Measurements from ENCODE around the gene KIF7.

KIF7 gene

DNA sequence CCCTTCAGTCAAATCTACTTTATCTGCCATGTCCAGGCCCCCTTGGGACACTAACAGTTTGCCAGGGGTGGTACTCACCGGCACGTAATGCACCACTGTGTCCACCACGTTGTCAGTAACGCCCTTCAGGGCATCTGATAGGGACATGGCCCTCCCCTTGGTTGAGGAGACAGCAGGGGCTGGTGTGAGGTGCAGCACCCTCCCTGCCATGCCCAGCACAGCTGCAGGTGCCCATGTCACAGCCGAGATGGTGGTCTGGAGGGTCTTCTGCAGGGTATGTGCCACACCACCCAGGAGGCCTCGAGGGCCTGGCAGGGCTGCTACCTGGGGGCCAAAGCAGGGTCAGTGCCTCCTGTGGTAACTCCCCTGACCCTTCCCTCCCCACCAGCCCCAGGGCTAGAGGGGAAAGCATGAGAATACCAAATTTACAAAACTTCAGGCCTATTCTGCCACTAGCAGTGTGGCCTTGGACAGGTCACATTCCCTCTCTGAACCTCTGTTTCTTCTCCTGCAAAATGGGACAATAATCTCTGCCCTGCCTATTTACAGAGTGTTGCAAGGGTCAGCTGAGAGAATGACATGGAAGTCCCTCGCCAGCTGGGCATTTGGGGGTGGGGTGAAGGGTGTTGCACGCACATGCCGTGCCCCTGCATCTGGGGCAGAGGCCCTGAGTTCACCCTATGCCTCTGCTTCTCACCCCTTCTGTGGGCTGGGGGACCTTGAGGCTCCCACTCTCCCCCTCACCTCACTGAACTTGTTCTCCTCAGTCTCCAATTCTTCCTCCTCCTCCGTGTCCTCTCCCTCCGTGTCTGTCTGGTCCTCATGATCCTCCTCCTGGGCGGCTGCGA is 11.8 kb upstream of the KIF7 start:
- Histone ChIP-seq H3K9me3 (ENCODE audit: control insufficient read depth, insufficient read depth, low read length) (no peaks in the 10 kb centered on the region), H3K9ac (ENCODE audit: low read depth, low read length) (no peak overlapping the region), H3K27me3 (ENCODE audit: control insufficient read depth, insufficient read depth, low read length) (peaks cover 12% of the 10 kb centered on the region), H3K4me1 (ENCODE audit: control insufficient read depth, insufficient read depth, low read length) (peaks cover 4% of the 10 kb centered on the region), H3K4me3 (ENCODE audit: low read depth, low read length) (no peak overlapping the region), H3K36me3 (ENCODE audit: control insufficient read depth, insufficient read depth, low read length) (no peaks in the 10 kb centered on the region)

DNA sequence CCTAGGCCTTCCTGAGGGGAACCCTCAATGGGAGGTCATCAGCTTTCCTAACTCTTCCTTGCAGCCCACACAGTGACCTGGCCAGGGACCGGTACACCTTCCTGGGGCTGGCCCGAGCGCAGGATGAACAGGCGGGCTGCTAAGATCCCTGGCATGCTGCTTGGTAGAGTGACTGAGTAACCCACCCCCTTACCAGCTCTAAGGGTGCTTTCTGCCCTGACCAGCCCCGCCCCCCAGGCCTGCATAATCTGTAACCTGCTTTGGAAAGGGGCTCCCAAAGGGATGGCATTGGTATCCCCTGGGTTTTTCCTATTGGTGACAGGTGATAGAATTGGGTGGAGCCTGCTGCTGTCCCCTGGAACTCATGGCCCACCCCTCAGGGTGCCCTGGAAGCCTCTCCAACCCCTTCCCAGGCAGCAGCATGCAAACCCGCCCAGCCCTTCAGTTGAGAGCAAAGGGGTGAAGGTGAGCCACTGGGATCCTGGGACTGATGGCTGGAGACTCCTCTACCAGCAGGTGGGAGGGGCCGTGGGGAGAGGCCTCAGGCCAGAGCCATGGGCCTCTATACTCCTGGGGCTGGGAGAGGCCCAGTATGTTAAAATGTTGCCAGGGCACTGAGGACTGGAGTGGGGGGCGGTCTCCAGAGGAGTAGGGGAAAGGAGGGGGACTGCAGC is 11.1 kb upstream of the KIF7 start:
- Histone ChIP-seq H3K4me1 (ENCODE audit: control insufficient read depth, insufficient read depth, low read length) (peaks cover 4% of the 10 kb centered on the region), H3K4me3 (ENCODE audit: low read depth, low read length) (peak overlapping the region; percentile 32), H3K9ac (ENCODE audit: low read depth, low read length) (no peak overlapping the region), H3K9me3 (ENCODE audit: control insufficient read depth, insufficient read depth, low read length) (no peaks in the 10 kb centered on the region), H3K36me3 (ENCODE audit: control insufficient read depth, insufficient read depth, low read length) (no peaks in the 10 kb centered on the region), H3K27me3 (ENCODE audit: control insufficient read depth, insufficient read depth, low read length) (peaks cover 12% of the 10 kb centered on the region)

DNA sequence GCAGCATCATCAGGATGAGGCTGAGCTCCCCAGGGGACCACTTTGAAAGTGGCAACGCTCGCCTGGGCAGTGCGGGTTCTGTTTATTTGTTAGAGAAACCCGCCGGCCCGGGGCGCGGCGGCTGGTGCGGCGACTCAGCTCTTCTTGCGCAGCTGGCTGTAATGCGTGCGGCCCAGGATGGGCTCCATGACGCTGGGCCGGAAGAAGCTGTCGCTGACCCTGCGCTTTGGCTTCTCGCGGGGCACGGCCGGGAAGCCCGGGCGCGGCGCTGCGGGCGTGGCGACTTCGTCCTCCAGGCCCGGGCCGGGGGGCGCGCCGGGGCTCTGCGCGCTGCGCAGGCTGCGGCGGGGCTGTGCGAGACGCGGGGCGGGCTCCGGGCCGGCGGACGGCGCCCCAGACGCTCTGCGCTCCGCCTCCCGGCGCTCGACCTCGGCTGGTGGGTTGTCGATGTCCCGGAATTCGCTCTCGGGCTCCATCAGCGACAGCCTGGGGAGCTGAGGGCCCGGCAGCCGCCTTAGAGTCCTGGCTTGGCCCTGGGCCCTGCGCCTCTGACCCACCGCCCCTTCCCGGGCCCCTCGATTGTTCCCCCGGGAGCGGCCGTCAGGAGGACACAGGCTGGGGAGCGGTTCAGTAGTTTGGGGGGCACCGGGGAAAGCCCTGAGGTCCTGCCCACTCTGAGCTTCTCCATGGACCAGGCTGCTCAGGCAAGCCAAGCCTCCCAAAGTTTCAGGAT is 10.3 kb upstream of the KIF7 start:
- peaks cover 12% of the 10 kb centered on the region for H3K27me3 ChIP-seq (ENCODE audit: control insufficient read depth, insufficient read depth, low read length)
- no peaks in the 10 kb centered on the region for H3K9me3 ChIP-seq (ENCODE audit: control insufficient read depth, insufficient read depth, low read length)
- H3K4me1 ChIP-seq (ENCODE audit: control insufficient read depth, insufficient read depth, low read length): peaks cover 4% of the 10 kb centered on the region
- H3K4me3 ChIP-seq (ENCODE audit: low read depth, low read length): peak overlapping the region; percentile 32
- no peak overlapping the region for H3K9ac ChIP-seq (ENCODE audit: low read depth, low read length)
- no peaks in the 10 kb centered on the region for H3K36me3 ChIP-seq (ENCODE audit: control insufficient read depth, insufficient read depth, low read length)

DNA sequence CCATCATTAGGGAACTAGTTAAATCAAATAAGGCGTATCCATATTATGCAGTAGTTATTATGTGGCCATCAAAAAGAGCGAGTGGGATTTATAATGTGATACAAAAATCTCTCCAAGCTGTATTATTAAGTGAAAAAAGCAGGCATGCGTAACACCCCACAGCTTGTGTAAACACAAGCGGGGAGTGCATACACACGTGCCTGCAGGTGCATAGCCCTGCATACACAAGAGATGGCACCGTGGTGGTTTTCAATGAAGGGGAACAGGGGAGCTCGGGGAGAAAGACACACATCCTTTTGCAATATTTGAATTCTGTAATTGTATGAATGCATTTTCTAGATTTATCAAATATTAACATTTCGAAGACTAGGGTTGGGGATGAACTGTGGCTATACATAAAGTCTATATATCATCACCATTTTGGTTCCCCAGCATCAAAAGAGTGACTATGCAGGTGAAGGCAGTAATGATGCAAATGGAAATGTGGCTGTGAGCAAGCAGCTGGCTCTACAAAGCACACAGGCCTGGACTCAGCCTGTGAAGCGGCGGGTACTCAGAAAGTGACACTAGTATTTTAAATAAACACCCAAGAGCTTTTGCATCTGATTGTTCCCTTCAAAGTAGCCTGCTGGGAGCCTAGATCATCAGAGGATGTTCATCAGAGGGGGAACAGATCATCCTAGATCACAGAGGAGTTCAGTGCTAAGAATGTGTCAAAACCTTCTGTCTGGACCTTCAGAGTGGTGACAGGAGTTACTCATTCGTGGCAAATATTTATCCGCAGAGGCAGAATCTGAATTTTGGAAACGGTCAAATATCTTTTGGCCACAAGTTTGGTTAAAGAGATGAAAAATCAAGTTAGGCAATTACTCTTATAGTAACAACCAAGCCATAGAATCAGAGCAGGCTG is 9.4 kb upstream of the KIF7 start:
- H3K9me3 ChIP-seq (ENCODE audit: control insufficient read depth, insufficient read depth, low read length): no peaks in the 10 kb centered on the region
- H3K4me1 ChIP-seq (ENCODE audit: control insufficient read depth, insufficient read depth, low read length): peaks cover 4% of the 10 kb centered on the region
- no peaks in the 10 kb centered on the region for H3K36me3 ChIP-seq (ENCODE audit: control insufficient read depth, insufficient read depth, low read length)
- no peak overlapping the region for H3K9ac ChIP-seq (ENCODE audit: low read depth, low read length)
- H3K27me3 ChIP-seq (ENCODE audit: control insufficient read depth, insufficient read depth, low read length): peaks cover 12% of the 10 kb centered on the region
- H3K4me3 ChIP-seq (ENCODE audit: low read depth, low read length): no peak overlapping the region

DNA sequence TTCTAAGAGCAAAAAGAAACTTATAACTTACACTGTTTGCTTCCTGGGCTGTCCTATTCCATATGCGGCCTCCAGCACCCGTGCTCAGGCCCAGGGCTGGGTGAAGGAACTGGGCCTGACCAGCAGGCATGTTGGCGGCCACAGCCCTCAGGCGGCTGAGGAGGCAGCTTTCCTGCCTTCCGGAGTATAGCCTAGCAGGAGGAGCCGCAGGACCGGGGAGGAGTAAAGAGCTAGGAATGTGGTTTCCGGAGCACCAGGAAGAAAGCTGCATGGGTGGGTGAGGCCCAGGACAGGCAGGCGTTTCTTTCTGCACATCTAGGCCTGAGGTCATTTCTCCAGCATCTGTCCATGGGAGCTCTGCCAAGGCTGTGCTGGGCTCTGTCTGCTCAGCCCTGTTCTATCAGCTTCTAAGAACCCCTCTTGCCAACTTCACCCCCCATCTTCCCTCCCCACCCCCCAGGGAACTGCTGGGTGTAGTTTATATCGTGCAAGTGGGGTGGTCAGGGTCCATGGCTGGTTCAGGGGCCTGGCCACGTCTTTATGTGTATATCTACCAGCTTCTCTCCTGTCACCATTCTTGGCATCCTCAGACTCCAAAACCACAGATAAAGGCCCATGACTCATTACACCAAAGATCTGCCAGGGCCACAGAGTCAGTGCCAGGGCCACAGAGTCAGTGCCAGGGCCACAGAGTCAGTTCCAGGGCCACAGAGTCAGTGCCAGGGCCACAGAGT is 7.8 kb upstream of the KIF7 start:
- Histone ChIP-seq H3K36me3 (ENCODE audit: control insufficient read depth, insufficient read depth, low read length) (no peaks in the 10 kb centered on the region), H3K4me3 (ENCODE audit: low read depth, low read length) (no peak overlapping the region), H3K27me3 (ENCODE audit: control insufficient read depth, insufficient read depth, low read length) (peaks cover 12% of the 10 kb centered on the region), H3K9me3 (ENCODE audit: control insufficient read depth, insufficient read depth, low read length) (no peaks in the 10 kb centered on the region), H3K4me1 (ENCODE audit: control insufficient read depth, insufficient read depth, low read length) (peaks cover 4% of the 10 kb centered on the region), H3K9ac (ENCODE audit: low read depth, low read length) (no peak overlapping the region)

DNA sequence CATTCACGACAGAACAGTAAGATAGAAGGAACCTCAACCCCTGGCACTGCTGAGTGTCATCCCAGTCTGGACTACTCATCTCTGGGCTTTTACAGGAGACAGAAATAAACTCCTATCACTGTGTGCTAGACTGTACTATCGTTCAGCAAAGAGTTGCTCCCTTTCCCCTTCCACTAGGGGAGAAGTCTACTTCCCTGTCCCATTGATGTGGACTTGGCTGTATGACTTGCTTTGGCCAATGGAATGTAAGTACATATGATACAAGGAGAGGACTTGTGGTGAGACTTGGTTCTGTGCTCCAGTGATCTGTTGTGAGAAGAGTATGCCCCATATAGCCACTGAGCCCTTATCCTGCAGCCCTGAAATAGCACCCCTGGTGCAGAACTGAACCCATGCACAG is 5.3 kb upstream of the KIF7 start:
- Histone ChIP-seq H3K9ac (ENCODE audit: low read depth, low read length) (no peak overlapping the region), H3K4me3 (ENCODE audit: low read depth, low read length) (no peak overlapping the region), H3K9me3 (ENCODE audit: control insufficient read depth, insufficient read depth, low read length) (no peaks in the 10 kb centered on the region), H3K27me3 (ENCODE audit: control insufficient read depth, insufficient read depth, low read length) (peaks cover 13% of the 10 kb centered on the region), H3K4me1 (ENCODE audit: control insufficient read depth, insufficient read depth, low read length) (peaks cover 4% of the 10 kb centered on the region), H3K36me3 (ENCODE audit: control insufficient read depth, insufficient read depth, low read length) (no peaks in the 10 kb centered on the region)

DNA sequence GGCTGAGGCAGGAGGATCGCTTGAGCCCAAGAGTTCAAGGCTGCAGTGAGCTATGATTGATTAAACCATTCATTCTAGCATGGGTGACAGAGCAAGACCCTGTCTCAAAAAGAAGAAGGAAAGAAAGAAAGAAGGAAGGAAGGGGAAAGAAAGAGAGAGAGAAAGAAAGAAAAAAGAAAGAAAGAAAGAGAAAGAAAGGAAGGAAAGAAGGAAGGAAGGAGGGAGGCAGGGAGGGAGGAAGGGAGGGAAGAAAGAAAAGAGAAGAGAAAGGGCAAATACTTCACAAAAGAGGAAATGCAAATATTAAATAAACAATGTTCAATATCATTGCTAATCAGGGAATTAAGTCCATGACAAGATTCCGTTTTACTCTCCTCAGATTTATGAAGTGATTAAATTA is 4.0 kb upstream of the KIF7 start:
- no peaks in the 10 kb centered on the region for H3K9me3 ChIP-seq (ENCODE audit: control insufficient read depth, insufficient read depth, low read length)
- no peak overlapping the region for H3K4me3 ChIP-seq (ENCODE audit: low read depth, low read length)
- no peaks in the 10 kb centered on the region for H3K4me1 ChIP-seq (ENCODE audit: control insufficient read depth, insufficient read depth, low read length)
- H3K36me3 ChIP-seq (ENCODE audit: control insufficient read depth, insufficient read depth, low read length): no peaks in the 10 kb centered on the region
- no peak overlapping the region for H3K9ac ChIP-seq (ENCODE audit: low read depth, low read length)
- H3K27me3 ChIP-seq (ENCODE audit: control insufficient read depth, insufficient read depth, low read length): peaks cover 4% of the 10 kb centered on the region

DNA sequence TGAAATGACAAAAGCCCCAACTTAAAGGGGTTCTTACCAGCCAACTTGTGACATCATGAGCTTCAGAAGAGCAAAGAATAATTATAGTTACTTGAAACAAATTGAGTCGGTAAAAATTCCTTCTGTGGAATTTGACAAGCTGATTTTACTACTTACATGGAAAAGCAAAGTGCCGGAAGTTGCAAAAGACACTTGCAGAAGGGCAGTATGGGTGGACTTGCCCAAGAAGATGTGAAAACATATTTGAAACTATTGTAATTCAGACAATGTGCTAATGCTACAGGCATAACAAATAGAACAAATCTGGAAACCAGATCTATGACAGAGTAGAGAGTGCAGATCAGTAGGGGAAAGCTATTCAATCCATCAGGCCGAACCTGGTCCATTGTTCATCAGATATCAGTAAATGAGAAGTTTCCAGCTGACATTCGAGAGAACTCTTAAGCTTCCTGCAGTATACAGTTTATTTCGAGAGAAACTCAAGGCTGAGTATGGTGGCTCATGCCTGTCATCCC is 2.5 kb upstream of the KIF7 start:
- H3K27me3 ChIP-seq (ENCODE audit: control insufficient read depth, insufficient read depth, low read length): peaks cover 3% of the 10 kb centered on the region
- no peak overlapping the region for H3K4me3 ChIP-seq (ENCODE audit: low read depth, low read length)
- H3K9me3 ChIP-seq (ENCODE audit: control insufficient read depth, insufficient read depth, low read length): no peaks in the 10 kb centered on the region
- no peak overlapping the region for H3K9ac ChIP-seq (ENCODE audit: low read depth, low read length)
- peaks cover 2% of the 10 kb centered on the region for H3K36me3 ChIP-seq (ENCODE audit: control insufficient read depth, insufficient read depth, low read length)
- no peaks in the 10 kb centered on the region for H3K4me1 ChIP-seq (ENCODE audit: control insufficient read depth, insufficient read depth, low read length)

DNA sequence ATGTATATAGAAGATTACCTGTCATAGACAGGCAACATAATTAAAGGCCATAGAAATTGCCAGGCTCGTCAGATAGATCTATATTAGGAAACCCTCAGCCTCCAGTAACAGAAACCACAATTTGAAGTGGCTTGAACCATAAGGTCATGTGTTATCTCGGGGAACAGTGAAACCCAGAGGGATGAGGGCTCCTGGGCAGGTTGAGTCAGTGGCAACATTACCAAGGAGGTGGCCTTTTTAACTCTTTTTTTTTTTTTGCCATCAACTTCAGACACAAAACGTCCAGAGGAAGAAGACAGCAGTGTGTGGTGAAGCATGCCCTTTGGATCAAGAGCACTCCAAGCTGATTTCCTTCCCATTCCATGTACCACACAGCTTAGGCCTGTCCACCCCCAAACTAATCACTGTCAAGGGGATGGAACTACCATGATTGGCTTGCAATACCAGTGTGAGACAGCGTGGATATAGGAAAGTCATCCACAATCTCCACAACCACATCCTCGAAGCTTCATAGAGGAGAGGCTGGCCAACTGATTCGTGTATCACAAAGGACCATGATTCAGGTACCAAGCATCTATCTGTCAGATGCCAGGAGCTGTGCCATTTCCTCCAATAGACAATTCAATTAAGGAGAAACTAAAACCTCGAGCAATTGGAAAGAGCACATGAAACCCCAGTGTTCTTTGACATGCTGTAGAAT is 999 bp upstream of the KIF7 start:
- no peaks in the 10 kb centered on the region for H3K4me1 ChIP-seq (ENCODE audit: control insufficient read depth, insufficient read depth, low read length)
- H3K36me3 ChIP-seq (ENCODE audit: control insufficient read depth, insufficient read depth, low read length): peaks cover 10% of the 10 kb centered on the region
- no peaks in the 10 kb centered on the region for H3K9me3 ChIP-seq (ENCODE audit: control insufficient read depth, insufficient read depth, low read length)
- no peak overlapping the region for H3K4me3 ChIP-seq (ENCODE audit: low read depth, low read length)
- peaks cover 3% of the 10 kb centered on the region for H3K27me3 ChIP-seq (ENCODE audit: control insufficient read depth, insufficient read depth, low read length)
- H3K9ac ChIP-seq (ENCODE audit: low read depth, low read length): no peak overlapping the region

DNA sequence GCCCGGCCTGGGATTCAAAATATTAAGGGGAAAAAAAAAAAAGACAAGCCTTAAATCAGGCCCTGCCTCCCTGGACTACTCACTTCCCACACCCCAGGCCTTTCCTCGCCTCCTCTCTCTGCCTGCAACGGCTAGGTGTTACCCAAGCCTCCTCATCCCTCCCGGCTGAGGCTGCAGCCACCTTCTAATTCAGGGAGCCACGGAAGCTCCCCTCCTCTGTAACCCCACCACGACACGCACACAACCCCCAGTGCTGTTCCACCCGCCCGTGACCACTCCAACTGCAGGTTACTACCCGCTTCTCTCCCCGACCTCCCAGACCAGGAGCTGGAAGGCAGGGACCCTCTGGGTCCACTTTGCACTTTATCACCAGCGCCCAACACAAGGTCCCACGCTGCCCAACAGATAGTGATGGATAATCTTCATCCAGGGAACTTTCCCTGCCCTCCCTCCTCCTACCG is 936 bp downstream of the KIF7 start:
- Histone ChIP-seq H3K9me3 (ENCODE audit: control insufficient read depth, insufficient read depth, low read length) (no peaks in the 10 kb centered on the region), H3K4me1 (ENCODE audit: control insufficient read depth, insufficient read depth, low read length) (no peaks in the 10 kb centered on the region), H3K4me3 (ENCODE audit: low read depth, low read length) (peak overlapping the region; percentile 81), H3K36me3 (ENCODE audit: control insufficient read depth, insufficient read depth, low read length) (peaks cover 10% of the 10 kb centered on the region), H3K27me3 (ENCODE audit: control insufficient read depth, insufficient read depth, low read length) (peaks cover 3% of the 10 kb centered on the region), H3K9ac (ENCODE audit: low read depth, low read length) (peak overlapping the region; percentile 79)
